Astrocyte (in vitro differentiated cells and primary cell): ENCODE results near the gene ADCY3.

ENCODE experiments used
- CTCF ChIP-seq: IDR thresholded peaks from 2 replicates; pipeline ENCODE4 v1.5.1; 2011; ENCODE audit warnings: low read depth, mild to moderate bottlenecking, inconsistent platforms, low read length, moderate library complexity; ENCODE audit not compliant: insufficient read depth
- EZH2 ChIP-seq: IDR thresholded peaks from 2 replicates; pipeline ENCODE4 v1.6.1; 2012; ENCODE audit warnings: mild to moderate bottlenecking, low read length, inconsistent platforms; ENCODE audit not compliant: insufficient read depth

- TF ChIP-seq CTCF (no peak), EZH2 (no peak)
These were observed 19.3 kb upstream of the ADCY3 start for GRCh38 chr2:24939353-24939752.
